ENCODE measurements around the gene CPVL.

The CPVL gene

GRCh38 chr7:29041991-29042390 is 104.3 kb downstream of the CPVL start:
- DNase-seq, result no peak

DNA sequence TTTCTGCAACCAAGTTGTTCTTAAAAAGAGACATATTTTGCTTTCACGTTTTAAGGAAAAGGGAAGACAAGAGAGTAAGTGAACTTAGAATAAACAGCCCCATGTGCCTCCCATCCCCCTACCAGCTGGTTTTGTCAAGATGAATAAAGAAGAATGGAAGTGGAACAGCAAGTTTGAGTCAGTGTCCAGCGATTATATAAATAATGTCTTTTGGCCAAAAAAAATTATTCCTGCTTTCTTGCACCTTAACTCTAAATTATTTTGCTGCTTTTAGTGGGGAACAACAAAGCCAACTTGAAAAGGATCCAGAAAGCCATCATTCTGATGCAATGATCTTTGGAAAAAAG is 105.8 kb downstream of the CPVL start:
- peak; percentile 70 for DNase-seq

DNA sequence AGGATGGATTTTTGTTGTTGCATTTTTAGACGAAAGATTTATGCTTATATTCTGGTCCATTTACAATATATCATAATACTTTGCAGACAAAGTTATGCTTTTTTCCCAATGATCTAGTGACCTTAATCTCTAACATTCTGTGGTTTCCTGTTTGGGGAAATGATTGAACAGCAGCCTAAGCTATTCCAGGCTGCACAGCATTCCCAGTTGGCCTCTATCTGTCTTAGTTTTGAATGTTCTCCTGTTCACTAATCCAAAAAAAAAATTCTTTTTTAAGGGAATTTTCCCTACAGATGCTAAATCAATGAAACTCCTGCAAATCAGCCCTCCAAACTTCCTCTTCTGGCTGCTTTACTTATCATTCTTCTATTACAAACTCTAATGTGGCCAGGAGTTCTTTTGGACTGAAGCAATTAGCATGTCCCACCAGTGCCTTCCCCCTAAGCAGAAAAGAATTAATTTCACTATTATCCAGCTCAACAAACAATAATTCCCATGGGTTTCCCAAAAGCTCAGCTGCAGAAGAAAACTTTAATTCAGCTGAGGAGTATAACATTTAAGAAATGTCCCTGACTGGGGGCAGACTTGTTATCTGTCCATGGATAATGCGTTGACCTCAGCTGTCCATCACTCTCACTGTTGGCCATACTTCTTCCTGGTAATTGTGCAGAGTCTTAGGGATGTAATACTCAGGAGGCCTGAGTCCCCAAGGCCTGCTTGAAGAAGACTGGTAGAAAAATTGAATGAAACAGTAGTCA is 106.3 kb downstream of the CPVL start:
- DNase-seq, result peak; percentile 64

DNA sequence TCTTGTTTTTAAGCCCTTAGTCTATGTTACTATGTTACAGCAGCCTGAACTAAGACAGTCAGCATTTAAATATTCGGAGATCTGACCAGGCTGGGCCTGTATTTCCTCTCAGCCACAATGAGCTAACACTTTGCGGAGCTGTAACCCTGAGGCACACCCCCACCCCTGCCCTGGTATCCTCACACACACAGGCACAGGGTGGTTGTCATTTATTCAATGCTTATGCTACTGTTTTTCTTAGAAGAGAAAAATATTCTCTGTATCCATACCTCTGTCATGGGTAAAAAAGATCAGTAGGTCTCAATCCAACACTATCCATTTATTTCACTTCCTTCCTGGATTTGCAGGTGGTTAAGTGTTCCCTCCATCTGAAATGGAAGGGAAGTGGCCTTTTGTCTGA is 107.9 kb downstream of the CPVL start:
- DNase-seq, result no peak

- DNase-seq, result no peak
Observed at GRCh38 chr7:29035044-29035740, 111.1 kb downstream of the CPVL start.

DNA sequence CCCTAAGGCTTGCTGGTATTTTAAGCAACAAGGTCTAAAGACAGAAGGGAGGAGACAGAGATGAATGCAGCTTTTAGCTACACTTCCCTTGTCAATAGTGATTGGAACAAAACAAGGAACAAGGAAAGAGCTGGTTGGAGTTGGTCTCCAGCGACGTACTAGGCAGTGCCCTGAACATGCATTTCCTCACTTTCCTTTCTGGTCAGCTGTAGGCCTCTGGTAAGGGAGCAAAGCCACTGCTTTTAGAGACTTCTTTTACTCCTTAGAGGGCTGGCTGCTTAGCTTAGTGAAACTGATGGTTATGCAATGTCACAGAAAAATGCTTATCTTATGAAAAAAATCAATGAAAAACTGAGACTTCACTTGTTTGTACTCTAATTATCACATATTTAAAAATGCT is 112.8 kb downstream of the CPVL start:
- no peak for DNase-seq

GRCh38 chr7:29032146-29032545 is 114.2 kb downstream of the CPVL start:
- no peak for DNase-seq

- DNase-seq, result no peak
Observed at GRCh38 chr7:29030781-29031275, 115.5 kb downstream of the CPVL start.

DNA sequence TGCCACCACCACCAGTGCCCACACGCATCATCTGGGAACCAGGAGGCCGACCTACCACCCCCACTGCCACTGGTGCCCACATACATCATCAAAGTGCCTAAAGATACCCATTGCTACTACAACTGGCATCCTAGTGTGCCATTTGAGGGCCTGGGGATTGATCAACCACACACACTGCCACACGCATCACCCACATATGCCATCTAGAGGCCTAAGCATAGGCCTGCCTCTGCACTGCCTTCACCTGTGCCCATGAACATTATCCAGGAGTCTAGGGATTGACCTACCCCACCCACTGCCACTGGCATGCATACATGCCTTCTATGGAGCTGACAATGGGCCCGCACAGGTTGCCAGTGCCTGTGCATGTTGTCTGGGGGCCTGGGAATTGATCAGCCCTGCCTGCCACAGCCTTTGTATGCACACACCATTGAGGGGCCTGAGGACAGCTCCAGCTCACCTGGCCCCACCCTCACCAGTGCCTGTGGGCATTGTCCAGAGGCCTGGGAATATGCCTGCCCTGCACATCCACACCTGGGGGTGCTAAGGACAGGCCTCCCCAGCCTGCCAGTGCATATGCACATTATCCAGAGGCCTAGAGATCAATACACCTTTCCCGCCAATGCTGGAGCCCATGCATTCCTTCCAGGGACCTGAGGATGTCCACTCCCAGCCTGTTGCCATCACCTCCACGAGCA is 123.9 kb downstream of the CPVL start:
- DNase-seq, result no peak

- DNase-seq, result peak; percentile 48
Observed at GRCh38 chr7:29019896-29020295, 126.4 kb downstream of the CPVL start.

DNA sequence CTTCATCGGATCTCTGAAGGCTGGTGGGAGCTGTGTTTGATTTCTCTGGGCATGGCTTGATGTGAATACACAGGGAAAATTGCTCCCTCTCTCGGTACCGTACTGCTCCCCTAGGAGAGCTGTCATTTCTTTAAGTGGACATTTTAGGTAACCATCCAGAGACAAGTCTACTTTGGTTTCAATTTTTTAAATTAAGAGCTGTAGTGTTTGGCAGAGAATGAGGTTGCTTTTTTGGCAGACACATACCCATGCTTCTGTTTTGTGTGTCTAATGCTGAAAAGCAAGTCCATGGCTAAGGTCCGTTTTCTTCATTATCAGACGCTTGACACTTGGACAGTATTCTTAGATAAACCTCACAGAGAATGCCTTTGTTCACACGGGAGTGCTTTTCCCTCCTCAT is 127.0 kb downstream of the CPVL start:
- no peak for DNase-seq

DNA sequence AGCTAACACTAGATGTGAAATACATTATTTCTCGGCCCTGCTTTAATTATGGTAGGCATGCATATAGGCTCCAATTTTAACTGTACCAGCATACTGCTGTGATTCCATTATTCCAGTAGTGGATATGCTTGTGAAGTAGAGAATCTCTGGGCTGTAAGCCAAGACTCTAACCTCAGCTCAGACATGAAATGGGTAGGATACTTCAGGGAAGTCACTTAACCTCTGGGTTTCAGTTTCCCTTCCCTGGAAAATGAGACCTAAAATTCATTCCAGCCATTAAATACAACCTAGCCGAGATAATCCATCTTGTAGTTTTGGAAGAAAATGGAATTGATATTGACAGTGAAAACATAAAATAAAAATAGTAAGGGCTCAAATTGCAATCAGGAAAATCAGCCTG is 128.6 kb downstream of the CPVL start:
- no peak for DNase-seq

DNA sequence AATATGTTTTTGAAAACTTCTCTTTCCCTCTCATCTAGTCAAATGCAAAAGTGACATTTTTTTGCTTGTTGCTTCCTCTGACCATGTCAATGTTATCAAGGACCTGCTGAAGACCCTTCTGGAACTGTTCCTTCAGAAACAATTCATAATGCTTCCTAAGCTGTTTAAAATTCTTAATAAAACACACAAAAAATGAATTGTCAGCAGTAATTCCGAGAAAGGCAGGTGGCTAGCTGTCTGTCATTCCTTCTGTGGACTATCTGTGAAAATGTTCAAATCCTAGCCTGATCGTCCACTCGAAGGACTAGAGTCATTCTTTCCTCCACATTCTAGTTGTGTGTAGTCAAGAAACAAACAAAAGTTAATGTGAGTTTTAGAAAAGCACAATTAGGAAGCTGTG is 131.6 kb downstream of the CPVL start:
- no peak for DNase-seq

GRCh38 chr7:29013931-29014330 is 132.4 kb downstream of the CPVL start:
- no peak for DNase-seq

DNA sequence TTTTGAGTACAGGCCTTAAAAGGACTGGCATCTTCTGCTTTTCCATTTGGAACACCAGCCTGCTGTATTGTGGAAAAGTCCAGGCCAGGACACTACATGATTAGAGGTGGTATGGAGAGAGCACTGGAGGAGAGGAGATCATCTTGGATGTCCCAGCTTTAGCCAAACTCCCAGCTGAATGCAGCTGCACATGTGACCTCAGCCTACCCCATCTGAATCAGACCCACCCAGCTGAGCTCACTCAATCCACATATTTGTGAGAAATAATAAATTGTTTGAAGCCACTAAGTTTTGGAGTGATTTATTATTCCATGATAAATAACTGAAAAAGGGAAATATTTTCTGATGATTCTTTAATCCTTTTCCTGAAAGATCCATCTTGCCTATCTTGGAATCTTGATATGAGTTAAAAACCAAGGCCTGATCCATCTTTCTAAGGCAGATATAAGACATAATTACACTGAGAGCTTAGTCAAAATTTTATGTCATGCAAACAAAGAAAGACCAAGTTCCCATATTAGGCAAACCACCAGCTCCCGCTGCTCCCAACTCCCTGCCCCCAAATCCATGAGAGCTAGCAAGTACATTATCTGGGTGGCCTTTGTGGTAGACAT is 133.1 kb downstream of the CPVL start:
- DNase-seq, result no peak

DNA sequence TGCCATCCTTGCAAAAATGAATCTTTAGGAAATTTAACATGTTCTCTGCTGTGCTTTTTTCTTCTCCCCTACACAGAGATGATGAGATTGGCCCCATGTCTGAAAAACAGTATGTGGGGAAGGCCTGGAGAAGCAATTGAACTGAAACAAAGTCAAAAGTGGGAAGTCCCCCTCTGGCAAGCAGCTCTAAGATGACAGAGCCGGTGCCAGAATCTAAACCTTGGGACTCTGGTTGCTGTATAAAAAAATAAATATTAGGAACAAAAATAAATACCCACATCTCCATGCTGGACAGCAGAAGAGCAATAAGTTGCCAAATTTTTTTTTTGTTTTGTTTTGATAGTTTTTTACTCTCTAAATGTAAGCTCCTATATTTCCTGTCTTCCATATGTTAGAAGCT is 136.4 kb downstream of the CPVL start:
- peak; percentile 51 for DNase-seq

GRCh38 chr7:29008590-29008989 is 137.7 kb downstream of the CPVL start:
- DNase-seq, result no peak

DNA sequence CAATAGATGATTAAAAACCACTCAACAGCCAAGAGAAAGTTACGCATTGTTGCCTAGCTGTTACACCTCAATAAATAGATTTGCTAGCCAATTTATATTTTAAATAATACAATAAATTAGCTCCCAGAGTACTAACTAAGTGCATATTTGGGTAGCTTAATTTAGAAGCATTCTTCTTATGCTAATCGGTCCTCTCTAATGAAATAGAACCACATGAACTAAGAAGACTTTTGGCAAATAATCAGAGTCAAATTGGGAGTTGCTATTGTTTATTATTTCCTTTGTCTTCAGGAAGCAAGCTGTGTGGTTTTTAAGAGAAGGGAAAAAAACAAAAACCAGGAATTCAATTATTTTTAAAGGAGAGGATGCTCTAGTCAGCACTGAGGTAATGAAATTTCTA is 139.2 kb downstream of the CPVL start:
- no peak for DNase-seq

DNA sequence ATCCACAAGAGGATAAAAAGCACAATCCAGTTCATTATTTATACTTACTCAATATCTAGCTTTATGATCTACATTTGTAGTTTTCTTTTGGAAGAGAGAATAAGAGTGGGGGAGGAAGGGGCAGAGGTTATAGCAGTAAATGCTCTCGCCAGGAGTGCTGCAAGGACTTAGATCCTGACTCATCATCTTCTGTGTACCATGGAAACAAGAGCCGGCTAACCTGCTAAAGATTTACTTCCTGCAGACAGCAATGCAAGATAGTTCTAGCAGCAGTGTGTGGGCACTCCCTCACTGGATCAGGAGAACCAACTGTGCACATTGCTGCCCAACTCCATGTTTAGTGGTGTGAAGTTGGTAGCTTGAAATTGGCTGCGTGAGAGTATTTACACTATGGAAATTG is 140.5 kb downstream of the CPVL start:
- no peak for DNase-seq

- DNase-seq, result no peak
Observed at GRCh38 chr7:29005406-29005805, 140.9 kb downstream of the CPVL start.

GRCh38 chr7:29003703-29004102 is 142.6 kb downstream of the CPVL start:
- DNase-seq, result no peak

- no peak for DNase-seq
Observed at GRCh38 chr7:29000717-29001076, 145.6 kb downstream of the CPVL start.

GRCh38 chr7:28999895-29000716 is 146.2 kb downstream of the CPVL start:
- DNase-seq, result no peak

Measured in femur (tissue), 1 donor.